ENCODE data around the gene HIPK2. TPM values are rescaled to one million over a fixed set of nuclear protein-coding genes. Genes with fewer than 3 reads are reported as not detected.

HIPK2 gene
- total RNA-seq, 3 donors from 2014 or later (not counting 1 experiment from before 2014, with no cell fraction given) = 127 to 145 (median 144) TPM

DNA sequence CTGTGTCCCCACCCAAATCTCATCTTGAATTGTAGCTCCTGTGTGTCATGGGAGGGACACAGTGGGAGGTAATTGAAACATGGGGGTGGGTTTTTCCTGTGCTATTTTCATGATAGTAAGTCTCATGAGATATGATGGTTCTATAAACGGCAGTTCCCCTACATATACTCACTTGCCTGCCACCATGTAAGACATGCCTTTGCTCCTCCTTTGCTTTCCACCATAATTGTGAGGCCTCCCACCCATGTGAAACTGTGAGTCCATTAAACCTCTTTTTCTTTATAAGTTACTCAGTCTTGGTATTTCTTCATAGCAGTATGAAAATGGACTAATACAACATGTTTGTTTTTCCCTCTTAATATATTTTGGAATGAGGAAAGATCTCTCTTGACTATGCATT, 26.8 kb upstream of the HIPK2 start:
- Histone ChIP-seq H3K4me3 (ENCODE audit: low read length) (no peak overlapping the region), H3K27me3 (ENCODE audit: control insufficient read depth, insufficient read depth, low read length) (no peaks in the 10 kb centered on the region), H3K9me3 (ENCODE audit: control insufficient read depth, insufficient read depth, low read length) (no peaks in the 10 kb centered on the region), H3K4me1 (ENCODE audit: control insufficient read depth, insufficient read depth, low read length) (no peaks in the 10 kb centered on the region), H3K36me3 (ENCODE audit: control insufficient read depth, insufficient read depth, low read length) (no peaks in the 10 kb centered on the region), H3K27ac (ENCODE audit: low read length) (no peak overlapping the region)
- H3K9me3 Mint-ChIP-seq = no peaks in the 10 kb centered on the region
- H3K4me3 Mint-ChIP-seq = no peak overlapping the region
- H3K27me3 Mint-ChIP-seq (ENCODE audit: low read depth in 2 of 2) = peaks cover 0 to 3% of the 10 kb centered on the region in 2 donors
- peaks cover 0 to 14% of the 10 kb centered on the region in 2 donors for H3K4me1 Mint-ChIP-seq
- DNase-seq (no peak), ATAC-seq (no peak)
- H3K36me3 Mint-ChIP-seq = peaks cover 9% of the 10 kb centered on the region
- TF ChIP-seq, protein P1, sequence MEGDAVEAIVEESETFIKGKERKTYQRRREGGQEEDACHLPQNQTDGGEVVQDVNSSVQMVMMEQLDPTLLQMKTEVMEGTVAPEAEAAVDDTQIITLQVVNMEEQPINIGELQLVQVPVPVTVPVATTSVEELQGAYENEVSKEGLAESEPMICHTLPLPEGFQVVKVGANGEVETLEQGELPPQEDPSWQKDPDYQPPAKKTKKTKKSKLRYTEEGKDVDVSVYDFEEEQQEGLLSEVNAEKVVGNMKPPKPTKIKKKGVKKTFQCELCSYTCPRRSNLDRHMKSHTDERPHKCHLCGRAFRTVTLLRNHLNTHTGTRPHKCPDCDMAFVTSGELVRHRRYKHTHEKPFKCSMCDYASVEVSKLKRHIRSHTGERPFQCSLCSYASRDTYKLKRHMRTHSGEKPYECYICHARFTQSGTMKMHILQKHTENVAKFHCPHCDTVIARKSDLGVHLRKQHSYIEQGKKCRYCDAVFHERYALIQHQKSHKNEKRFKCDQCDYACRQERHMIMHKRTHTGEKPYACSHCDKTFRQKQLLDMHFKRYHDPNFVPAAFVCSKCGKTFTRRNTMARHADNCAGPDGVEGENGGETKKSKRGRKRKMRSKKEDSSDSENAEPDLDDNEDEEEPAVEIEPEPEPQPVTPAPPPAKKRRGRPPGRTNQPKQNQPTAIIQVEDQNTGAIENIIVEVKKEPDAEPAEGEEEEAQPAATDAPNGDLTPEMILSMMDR (IDR thresholded peaks at IDR 0.05) = no peak
- 100% methylated on average over 1 of the region's 1 CpG for WGBS (ENCODE audit: insufficient coverage)
- no peak overlapping the region for H3K27ac Mint-ChIP-seq
- intact Hi-C loops (cut with micrococcal nuclease) = no loop called here

DNA sequence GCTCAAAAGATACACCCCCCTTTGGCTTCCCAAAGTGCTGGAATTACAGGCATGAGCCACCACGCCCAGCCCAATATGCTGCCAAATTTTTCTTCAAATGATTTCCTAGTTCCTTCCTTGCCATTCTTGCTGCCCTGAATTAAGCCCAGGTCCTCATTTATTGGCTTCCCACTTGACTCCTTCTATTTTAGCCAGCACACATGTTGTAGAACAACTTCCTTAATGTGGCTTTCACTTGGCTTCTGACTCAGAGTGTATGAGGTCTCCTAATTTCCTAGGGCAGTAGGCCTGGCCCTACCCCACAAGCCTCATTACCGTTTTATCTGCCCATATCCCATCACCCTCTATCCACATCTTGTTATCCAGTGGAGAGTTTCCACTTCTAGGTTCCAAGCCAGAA, 21.8 kb upstream of the HIPK2 start:
- peaks cover 0 to 17% of the 10 kb centered on the region in 2 donors for H3K4me1 Mint-ChIP-seq
- Histone ChIP-seq H3K9me3 (ENCODE audit: control insufficient read depth, insufficient read depth, low read length) (no peaks in the 10 kb centered on the region), H3K27ac (ENCODE audit: low read length) (no peak overlapping the region), H3K27me3 (ENCODE audit: control insufficient read depth, insufficient read depth, low read length) (no peaks in the 10 kb centered on the region), H3K4me1 (ENCODE audit: control insufficient read depth, insufficient read depth, low read length) (no peaks in the 10 kb centered on the region), H3K36me3 (ENCODE audit: control insufficient read depth, insufficient read depth, low read length) (no peaks in the 10 kb centered on the region), H3K4me3 (ENCODE audit: low read length) (no peak overlapping the region)
- no peak for DNase-seq
- peaks cover 9% of the 10 kb centered on the region for H3K36me3 Mint-ChIP-seq
- intact Hi-C loops (cut with micrococcal nuclease) = no loop called here
- H3K4me3 Mint-ChIP-seq = no peak overlapping the region
- WGBS (ENCODE audit: insufficient coverage) = 60% methylated on average over 2 of the region's 2 CpGs
- no peaks in the 10 kb centered on the region for H3K27me3 Mint-ChIP-seq (ENCODE audit: low read depth in 2 of 2)
- ATAC-seq = no peak
- peaks cover 0 to 3% of the 10 kb centered on the region in 2 donors for H3K9me3 Mint-ChIP-seq
- TF ChIP-seq, protein P1 (IDR thresholded peaks at IDR 0.05) = no peak
- peak overlapping the region in 1 of 2 donors; percentile 7 for H3K27ac Mint-ChIP-seq

DNA sequence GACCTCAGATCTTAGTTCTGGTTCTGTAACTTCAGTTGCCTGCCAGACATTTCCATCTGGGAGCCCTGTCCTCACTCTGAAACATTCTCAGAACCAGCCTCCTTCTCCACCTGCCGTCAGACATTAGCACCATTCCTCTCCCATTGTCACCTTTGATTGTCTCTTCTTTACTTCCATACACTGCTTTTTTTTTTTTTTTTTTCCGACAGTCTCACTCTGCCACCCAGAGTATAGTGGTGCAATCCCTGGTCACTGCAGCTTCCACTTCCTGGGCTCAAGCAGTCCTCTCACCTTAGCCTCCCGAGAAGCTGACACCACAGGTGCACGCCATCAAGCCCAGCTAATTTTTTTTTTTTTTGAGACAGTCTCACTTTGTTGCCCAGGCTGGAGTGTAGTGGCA, 21.1 kb upstream of the HIPK2 start:
- no peaks in the 10 kb centered on the region for H3K4me1 ChIP-seq (ENCODE audit: control insufficient read depth, insufficient read depth, low read length)
- H3K27ac Mint-ChIP-seq = no peak overlapping the region
- H3K36me3 Mint-ChIP-seq = peaks cover 9% of the 10 kb centered on the region
- DNase-seq (no peak), ATAC-seq (no peak)
- 82% methylated on average over 3 of the region's 4 CpGs for WGBS (ENCODE audit: insufficient coverage)
- no peak overlapping the region for H3K4me3 Mint-ChIP-seq
- H3K36me3 ChIP-seq (ENCODE audit: control insufficient read depth, insufficient read depth, low read length) = no peaks in the 10 kb centered on the region
- H3K4me1 Mint-ChIP-seq = peaks cover 0 to 17% of the 10 kb centered on the region in 2 donors
- TF ChIP-seq, protein P1 (IDR thresholded peaks at IDR 0.05) = no peak
- H3K9me3 Mint-ChIP-seq = peaks cover 0 to 3% of the 10 kb centered on the region in 2 donors
- H3K4me3 ChIP-seq (ENCODE audit: low read length) = no peak overlapping the region
- intact Hi-C loops (cut with micrococcal nuclease) = no loop called here
- H3K27me3 ChIP-seq (ENCODE audit: control insufficient read depth, insufficient read depth, low read length) = no peaks in the 10 kb centered on the region
- no peaks in the 10 kb centered on the region for H3K9me3 ChIP-seq (ENCODE audit: control insufficient read depth, insufficient read depth, low read length)
- no peaks in the 10 kb centered on the region for H3K27me3 Mint-ChIP-seq (ENCODE audit: low read depth in 2 of 2)
- no peak overlapping the region for H3K27ac ChIP-seq (ENCODE audit: low read length)

DNA sequence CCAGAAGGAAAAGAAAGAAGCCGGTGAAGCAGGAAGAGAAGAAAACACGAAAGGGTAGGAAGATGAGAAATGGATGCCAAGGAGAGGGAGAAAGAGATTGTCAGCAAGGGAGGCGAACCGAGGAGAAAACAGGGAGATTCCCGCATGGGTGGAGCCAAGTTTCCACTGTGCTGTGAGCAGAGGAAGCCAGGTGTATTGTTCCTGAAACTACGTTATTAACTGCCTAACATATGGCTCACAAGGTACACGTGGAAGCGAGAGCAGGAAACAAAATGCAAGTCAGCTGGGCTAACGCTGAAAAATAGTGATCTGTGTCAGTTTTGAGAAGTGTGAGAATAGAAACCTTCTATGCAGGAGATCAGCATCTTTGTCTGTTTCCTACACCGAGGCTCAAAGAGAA, 20.4 kb upstream of the HIPK2 start:
- Histone ChIP-seq H3K4me1 (ENCODE audit: control insufficient read depth, insufficient read depth, low read length) (no peaks in the 10 kb centered on the region), H3K27ac (ENCODE audit: low read length) (no peak overlapping the region), H3K4me3 (ENCODE audit: low read length) (no peak overlapping the region), H3K36me3 (ENCODE audit: control insufficient read depth, insufficient read depth, low read length) (no peaks in the 10 kb centered on the region), H3K27me3 (ENCODE audit: control insufficient read depth, insufficient read depth, low read length) (no peaks in the 10 kb centered on the region), H3K9me3 (ENCODE audit: control insufficient read depth, insufficient read depth, low read length) (no peaks in the 10 kb centered on the region)
- no peak overlapping the region for H3K27ac Mint-ChIP-seq
- ATAC-seq = no peak
- intact Hi-C loops (cut with micrococcal nuclease) = no loop called here
- H3K36me3 Mint-ChIP-seq = peaks cover 8% of the 10 kb centered on the region
- no peaks in the 10 kb centered on the region for H3K27me3 Mint-ChIP-seq (ENCODE audit: low read depth in 2 of 2)
- 62% methylated on average over 10 of the region's 10 CpGs for WGBS (ENCODE audit: insufficient coverage)
- peaks cover 0 to 17% of the 10 kb centered on the region in 2 donors for H3K4me1 Mint-ChIP-seq
- TF ChIP-seq, protein P1 (IDR thresholded peaks at IDR 0.05) = no peak
- DNase-seq = no peak
- no peak overlapping the region for H3K4me3 Mint-ChIP-seq
- H3K9me3 Mint-ChIP-seq = peaks cover 0 to 3% of the 10 kb centered on the region in 2 donors

Data from natural killer cell (primary cell).